ENCODE results near the gene HELZ2.
A peak's percentile ranks its signal among the peaks of the same experiment; 100 is the strongest.
"Not testable (repeated sequence)": the region's sequence is repeated elsewhere in the genome, so short reads cannot be mapped to it uniquely, and the experiment has no call there.

Gene HELZ2

DNA sequence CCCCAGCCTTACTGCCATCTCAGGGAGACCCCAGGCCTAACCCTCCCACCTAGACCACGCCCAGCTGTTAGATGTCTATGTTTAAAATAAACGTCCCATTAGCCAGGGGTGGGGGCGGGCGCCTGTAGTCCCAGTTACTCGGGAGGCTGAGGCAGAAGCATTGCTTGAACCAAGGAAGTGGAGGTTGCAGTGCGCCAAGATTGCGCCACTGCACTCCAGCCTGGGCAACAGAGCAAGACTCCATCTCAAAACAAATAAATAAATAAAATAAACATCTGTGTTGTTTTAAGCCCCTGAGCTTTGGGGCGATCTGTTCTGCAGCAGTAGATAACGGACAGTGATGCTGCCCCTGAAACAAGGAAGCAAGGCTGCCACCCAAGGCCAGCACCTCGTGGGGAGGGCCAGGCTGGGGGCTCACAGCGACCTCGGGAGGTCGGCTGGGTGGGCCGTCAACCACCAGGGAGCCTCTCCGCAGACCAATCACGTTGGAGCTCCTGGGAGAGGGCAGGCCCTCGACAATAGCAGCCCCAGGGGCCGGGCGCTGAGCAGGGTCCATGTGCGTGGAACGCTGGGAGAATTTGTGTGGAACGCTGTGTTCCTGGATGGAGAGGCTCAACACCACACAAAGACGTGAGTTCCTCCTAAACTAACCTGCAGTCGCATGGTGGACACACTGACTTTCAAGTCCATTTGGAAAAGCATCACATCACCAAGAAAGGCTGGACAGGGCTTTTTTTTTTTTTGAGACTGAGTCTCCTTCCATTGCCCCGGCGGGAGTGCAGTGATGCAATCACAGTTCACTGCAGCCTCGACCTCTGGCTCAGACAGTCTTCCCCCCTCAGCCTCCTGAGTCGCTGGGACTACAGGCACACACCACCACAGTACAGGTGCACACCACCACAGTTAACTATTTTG lies 1.0 kb upstream of the HELZ2 start:
- Histone ChIP-seq H3K4me3 (no peak overlapping the region), H3K27ac (peak overlapping the region in 1 of 2 donors; percentile 86)
- TF ChIP-seq, protein P1, sequence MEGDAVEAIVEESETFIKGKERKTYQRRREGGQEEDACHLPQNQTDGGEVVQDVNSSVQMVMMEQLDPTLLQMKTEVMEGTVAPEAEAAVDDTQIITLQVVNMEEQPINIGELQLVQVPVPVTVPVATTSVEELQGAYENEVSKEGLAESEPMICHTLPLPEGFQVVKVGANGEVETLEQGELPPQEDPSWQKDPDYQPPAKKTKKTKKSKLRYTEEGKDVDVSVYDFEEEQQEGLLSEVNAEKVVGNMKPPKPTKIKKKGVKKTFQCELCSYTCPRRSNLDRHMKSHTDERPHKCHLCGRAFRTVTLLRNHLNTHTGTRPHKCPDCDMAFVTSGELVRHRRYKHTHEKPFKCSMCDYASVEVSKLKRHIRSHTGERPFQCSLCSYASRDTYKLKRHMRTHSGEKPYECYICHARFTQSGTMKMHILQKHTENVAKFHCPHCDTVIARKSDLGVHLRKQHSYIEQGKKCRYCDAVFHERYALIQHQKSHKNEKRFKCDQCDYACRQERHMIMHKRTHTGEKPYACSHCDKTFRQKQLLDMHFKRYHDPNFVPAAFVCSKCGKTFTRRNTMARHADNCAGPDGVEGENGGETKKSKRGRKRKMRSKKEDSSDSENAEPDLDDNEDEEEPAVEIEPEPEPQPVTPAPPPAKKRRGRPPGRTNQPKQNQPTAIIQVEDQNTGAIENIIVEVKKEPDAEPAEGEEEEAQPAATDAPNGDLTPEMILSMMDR (IDR thresholded peaks at IDR 0.05) = no peak
- DNase-seq (ENCODE audit: low spot score) = no peak

DNA sequence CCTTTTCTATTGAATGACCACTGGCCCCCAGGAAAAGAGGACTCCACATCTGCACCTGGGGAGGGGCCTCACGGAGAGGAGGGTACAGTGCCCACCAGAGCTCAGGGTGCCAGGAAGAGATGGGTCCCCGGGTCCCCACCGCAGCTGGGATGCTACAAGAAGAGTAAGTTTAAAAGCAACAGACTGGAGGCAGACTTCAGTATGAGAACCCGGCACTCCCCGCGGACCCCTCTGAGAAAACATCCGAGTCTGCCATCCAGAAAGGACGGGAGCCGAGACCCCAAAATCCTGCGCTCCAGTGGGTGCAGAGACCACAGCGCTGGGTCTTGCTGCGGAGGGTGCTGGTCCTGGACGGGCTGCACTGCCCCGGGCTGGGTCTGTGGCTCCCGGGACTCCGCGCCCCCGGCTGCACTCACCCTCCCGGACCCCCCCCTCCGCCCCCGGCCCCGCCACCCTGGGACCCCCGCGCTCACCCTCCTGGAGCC lies 350 bp downstream of the HELZ2 start:
- Histone ChIP-seq H3K27ac (peak overlapping the region; percentile 60 to 86), H3K4me3 (peak overlapping the region; percentile 91)
- no peak for DNase-seq (ENCODE audit: low spot score)
- TF ChIP-seq, protein P1 (IDR thresholded peaks at IDR 0.05) = no peak

DNA sequence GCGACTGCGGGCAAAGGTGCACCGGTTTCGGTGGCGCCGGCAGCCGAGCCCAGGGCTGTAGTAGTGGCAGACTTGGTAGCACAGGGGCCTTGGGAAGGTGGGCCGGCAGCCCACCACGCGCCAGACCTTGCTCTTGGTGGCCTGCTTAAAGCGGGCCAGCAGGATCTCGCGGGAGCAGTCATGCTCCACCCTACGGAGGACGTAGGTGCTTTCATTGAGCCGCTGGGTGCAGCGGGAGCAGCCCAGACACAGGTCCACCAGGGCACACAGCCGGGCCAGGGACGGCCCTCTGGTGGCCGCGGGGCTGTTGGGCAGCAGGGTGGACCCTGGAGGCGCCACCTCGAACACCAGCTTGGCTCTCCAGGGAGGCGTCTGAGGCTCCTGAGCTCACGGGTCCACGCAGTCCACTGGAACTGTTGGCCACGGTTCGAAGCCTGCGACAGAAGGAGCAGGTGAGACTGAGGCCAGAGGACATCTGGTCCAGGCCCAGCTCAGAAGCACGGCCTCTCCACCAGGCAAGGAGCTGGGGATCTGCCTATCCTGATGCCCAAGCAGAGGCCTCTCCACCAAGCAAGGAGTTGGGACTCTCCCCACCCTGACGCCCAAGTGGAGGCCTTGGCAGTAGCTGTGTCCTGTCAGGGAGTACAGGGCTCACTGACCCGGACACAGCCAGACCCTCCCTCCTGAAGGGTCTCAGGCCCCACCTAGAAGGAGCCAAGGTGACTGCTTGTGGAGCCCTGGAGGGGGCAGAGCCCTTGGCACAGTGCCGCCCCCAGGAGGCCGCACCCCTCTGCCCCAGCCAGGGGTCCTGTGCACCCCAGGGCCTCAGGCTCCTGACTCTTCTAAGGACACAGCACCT lies 1.0 kb downstream of the HELZ2 start:
- no peak for DNase-seq (ENCODE audit: low spot score)
- Histone ChIP-seq H3K27ac (peak overlapping the region; percentile 60 to 86), H3K4me3 (peak overlapping the region; percentile 91)
- TF ChIP-seq, protein P1 (IDR thresholded peaks at IDR 0.05) = no peak

DNA sequence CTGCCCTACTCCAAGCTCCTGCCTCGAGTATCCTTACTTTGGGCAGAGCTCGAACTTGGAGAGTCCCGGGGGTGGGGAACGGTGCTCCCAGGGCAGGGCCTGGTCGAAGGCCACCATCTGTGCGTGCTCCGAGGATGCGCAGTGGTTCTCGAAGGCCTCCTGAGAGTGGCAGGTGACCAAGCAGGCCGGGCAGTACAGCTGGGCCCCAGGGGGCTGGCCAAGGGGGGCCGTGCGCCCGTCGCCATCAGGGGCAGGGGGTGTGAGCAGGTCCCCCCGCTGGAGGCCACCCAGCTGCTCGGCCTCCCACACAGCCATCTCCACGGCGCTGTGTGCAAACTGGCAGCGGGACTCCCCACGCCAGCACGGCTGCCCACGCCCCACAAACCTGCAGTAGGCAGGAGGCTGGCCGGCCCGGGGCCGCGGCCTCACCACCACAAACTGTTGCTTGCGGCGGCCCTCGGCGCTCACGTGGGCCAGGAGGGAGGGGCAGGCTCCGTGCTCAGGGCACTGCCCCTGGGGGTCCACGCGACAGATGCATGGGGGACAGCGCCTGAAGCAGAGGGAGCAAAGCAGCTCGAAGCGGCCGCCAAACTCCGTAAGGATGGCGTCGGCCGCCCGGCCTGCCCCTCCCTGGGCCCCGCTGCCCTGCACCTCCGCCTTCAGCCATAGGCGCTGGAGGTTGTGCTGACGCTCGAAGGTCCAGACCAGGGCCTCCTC lies 1.8 kb downstream of the HELZ2 start:
- TF ChIP-seq, protein P1 (IDR thresholded peaks at IDR 0.05) = no peak
- Histone ChIP-seq H3K27ac (no peak overlapping the region), H3K4me3 (no peak overlapping the region)
- DNase-seq (ENCODE audit: low spot score) = no peak

GRCh38 chr20:63571087-63571478 lies 3.0 kb downstream of the HELZ2 start:
- H3K27ac ChIP-seq; H3K4me3 ChIP-seq; DNase-seq (ENCODE audit: low spot score): not testable (repeated sequence)

DNA sequence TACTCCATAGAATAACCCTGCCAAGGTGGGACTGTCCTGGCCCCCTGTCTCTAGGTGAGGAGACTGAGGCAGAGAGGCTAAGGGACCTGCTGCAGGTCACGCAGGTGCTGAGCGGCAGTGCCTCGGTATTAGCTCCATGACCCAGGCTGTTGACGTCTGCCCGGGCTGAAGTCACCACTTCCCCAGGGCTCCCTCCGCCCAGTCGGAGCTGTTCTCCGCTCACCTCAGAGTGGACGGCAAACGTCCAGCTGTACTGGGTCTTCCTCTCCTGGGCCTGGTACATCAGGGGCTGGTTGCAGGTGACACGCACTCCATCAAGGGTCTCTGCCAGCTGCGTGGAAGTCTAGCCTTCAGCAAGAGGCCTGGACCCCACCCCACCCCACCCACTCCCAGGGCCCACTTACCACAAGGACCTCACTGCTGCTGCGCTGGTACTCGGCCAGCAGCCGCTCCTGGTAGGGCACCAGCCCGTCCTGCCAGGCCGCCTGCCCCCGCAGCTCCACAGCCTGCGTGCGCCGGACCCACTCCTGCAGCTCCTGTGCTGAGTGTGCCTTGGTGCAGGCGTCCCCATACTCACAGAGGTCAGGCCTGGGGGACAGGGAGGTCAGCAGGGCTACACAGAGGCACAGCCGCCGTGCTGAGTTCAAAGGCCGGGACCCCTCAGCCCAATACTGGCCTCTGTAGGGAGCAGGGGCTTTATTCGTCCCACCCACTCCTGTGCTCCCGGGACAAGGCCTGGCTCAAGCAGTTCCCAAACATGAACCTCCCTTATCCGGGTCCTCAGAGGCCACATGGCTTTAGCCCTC lies 3.6 kb downstream of the HELZ2 start:
- Histone ChIP-seq H3K27ac (no peak overlapping the region), H3K4me3 (no peak overlapping the region)
- DNase-seq (ENCODE audit: low spot score) = no peak
- TF ChIP-seq, protein P1 (IDR thresholded peaks at IDR 0.05) = no peak

All from coronary artery (tissue), 2 donors.